M059J (cell line): Measurements from ENCODE around the gene NUP93. TPM values are rescaled to one million over a fixed set of nuclear protein-coding genes. Genes with fewer than 3 reads are reported as not detected.

ENCODE experiments used
- DNase-seq: peaks from one replicate; pipeline ENCODE4 v3.0.0-alpha.2; 2012; ENCODE audit warnings: low read depth
- total RNA-seq: library from RNA; depleted of rRNA; stranded (reverse); fragments of >200 nt; shearing (Covaris generic); gene quantifications from 2 replicates; pipeline ENCODE4 v1.2.3, GENCODE V29; 2014

The NUP93 gene
- total RNA-seq, 1 experiment from 2014 or later, result 123 TPM

- no peak for DNase-seq
Observed at GRCh38 chr16:56815721-56816120, 85.8 kb downstream of the NUP93 start.

GRCh38 chr16:56817056-56817455 lies 87.1 kb downstream of the NUP93 start:
- no peak for DNase-seq

GRCh38 chr16:56817938-56818337 lies 88.0 kb downstream of the NUP93 start:
- DNase-seq, result no peak

GRCh38 chr16:56823081-56823733 lies 93.3 kb downstream of the NUP93 start:
- DNase-seq, result no peak

- DNase-seq, result no peak
Observed at GRCh38 chr16:56824331-56824730, 94.4 kb downstream of the NUP93 start.

GRCh38 chr16:56824804-56825203 lies 94.9 kb downstream of the NUP93 start:
- no peak for DNase-seq

- DNase-seq, result no peak
Observed at GRCh38 chr16:56825826-56826225, 95.9 kb downstream of the NUP93 start.

GRCh38 chr16:56828647-56829046 lies 98.7 kb downstream of the NUP93 start:
- DNase-seq, result no peak

- DNase-seq, result no peak
Observed at GRCh38 chr16:56830669-56831068, 100.7 kb downstream of the NUP93 start.

GRCh38 chr16:56832768-56833167 lies 102.8 kb downstream of the NUP93 start:
- DNase-seq, result no peak

GRCh38 chr16:56833243-56833970 lies 103.5 kb downstream of the NUP93 start:
- peak; percentile 72 for DNase-seq

- no peak for DNase-seq
Observed at GRCh38 chr16:56835320-56835719, 105.4 kb downstream of the NUP93 start.

- peak; percentile 33 for DNase-seq
Observed at GRCh38 chr16:56836410-56837230, 106.7 kb downstream of the NUP93 start.

- DNase-seq, result no peak
Observed at GRCh38 chr16:56838622-56839337, 108.9 kb downstream of the NUP93 start.

GRCh38 chr16:56841233-56841632 lies 111.3 kb downstream of the NUP93 start:
- peak; percentile 40 for DNase-seq

GRCh38 chr16:56841659-56842058 lies 111.7 kb downstream of the NUP93 start:
- no peak for DNase-seq

- DNase-seq, result no peak
Observed at GRCh38 chr16:56842133-56842532, 112.2 kb downstream of the NUP93 start.

GRCh38 chr16:56844056-56844455 lies 114.1 kb downstream of the NUP93 start:
- no peak for DNase-seq

- DNase-seq, result peak; percentile 45
Observed at GRCh38 chr16:56847173-56847910, 117.4 kb downstream of the NUP93 start.

GRCh38 chr16:56848029-56848936 lies 118.4 kb downstream of the NUP93 start:
- peak; percentile 96 for DNase-seq
